Activated CD8-positive, alpha-beta memory T cell treated with anti-CD3 and anti-CD28 coated beads for 1 hour (primary cell): ENCODE data around the gene TMEM132D.

Source experiments
- DNase-seq, 2 donors: peaks; one replicate each; pipeline ENCODE4 v3.0.0-alpha.2; 2020; ENCODE audit warnings: low read depth in 1 of 2; ENCODE audit errors: extremely low read depth in 1 of 2

TMEM132D gene

GRCh38 chr12:129470196-129470595 lies 433.6 kb downstream of the TMEM132D start:
- no peak for DNase-seq

- DNase-seq = no peak
Observed at GRCh38 chr12:129467726-129468125, 436.1 kb downstream of the TMEM132D start.

GRCh38 chr12:129467289-129467688 lies 436.5 kb downstream of the TMEM132D start:
- DNase-seq = no peak

GRCh38 chr12:129466499-129466898 lies 437.3 kb downstream of the TMEM132D start:
- no peak for DNase-seq

GRCh38 chr12:129459886-129460285 lies 443.9 kb downstream of the TMEM132D start:
- no peak for DNase-seq

GRCh38 chr12:129446696-129447095 lies 457.1 kb downstream of the TMEM132D start:
- DNase-seq = no peak

- no peak for DNase-seq
Observed at GRCh38 chr12:129440278-129440677, 463.5 kb downstream of the TMEM132D start.

- no peak for DNase-seq
Observed at GRCh38 chr12:129434790-129435189, 469.0 kb downstream of the TMEM132D start.

- DNase-seq = no peak
Observed at GRCh38 chr12:129428240-129428936, 475.4 kb downstream of the TMEM132D start.

- DNase-seq = no peak
Observed at GRCh38 chr12:129423041-129423580, 480.7 kb downstream of the TMEM132D start.

- no peak for DNase-seq
Observed at GRCh38 chr12:129413295-129413694, 490.5 kb downstream of the TMEM132D start.

- no peak for DNase-seq
Observed at GRCh38 chr12:129409281-129409680, 494.5 kb downstream of the TMEM132D start.

- no peak for DNase-seq
Observed at GRCh38 chr12:129404556-129404955, 499.3 kb downstream of the TMEM132D start.

- no peak for DNase-seq
Observed at GRCh38 chr12:129401572-129401971, 502.3 kb downstream of the TMEM132D start.

GRCh38 chr12:129394177-129394825 lies 509.5 kb downstream of the TMEM132D start:
- DNase-seq = no peak

GRCh38 chr12:129393357-129393937 lies 510.4 kb downstream of the TMEM132D start:
- DNase-seq = no peak

- DNase-seq = no peak
Observed at GRCh38 chr12:129385637-129385990, 518.2 kb downstream of the TMEM132D start.

- no peak for DNase-seq
Observed at GRCh38 chr12:129383956-129384355, 519.9 kb downstream of the TMEM132D start.

- DNase-seq = no peak
Observed at GRCh38 chr12:129381715-129382114, 522.1 kb downstream of the TMEM132D start.

GRCh38 chr12:129379076-129379804 lies 524.6 kb downstream of the TMEM132D start:
- no peak for DNase-seq

- no peak for DNase-seq
Observed at GRCh38 chr12:129378496-129378895, 525.3 kb downstream of the TMEM132D start.
